ENCODE data around the gene CLTC. TPM values are rescaled to one million over a fixed set of nuclear protein-coding genes. Genes with fewer than 3 reads are reported as not detected.

CLTC gene
- total RNA-seq, 2 donors from 2014 or later = 342 to 393 TPM

GRCh38 chr17:59617156-59617732 lies 2.5 kb upstream of the CLTC start:
- Mint-ChIP-seq H3K27ac (peak overlapping the region; percentile 80), H3K4me3 (peak overlapping the region; percentile 98), H3K36me3 (ENCODE audit: low read depth) (no peaks in the 10 kb centered on the region), H3K4me1 (peaks cover 31% of the 10 kb centered on the region), H3K27me3 (ENCODE audit: insufficient read depth) (no peaks in the 10 kb centered on the region), H3K9me3 (no peaks in the 10 kb centered on the region)
- H3K4me1 ChIP-seq (ENCODE audit: control insufficient read depth, insufficient read depth, low read length) = peaks cover 5% of the 10 kb centered on the region
- WGBS, 2 experiments (ENCODE audit: insufficient coverage in 1 of 2, insufficient read length in 1 of 2) = 94% methylated on average over 1 of the region's 1 CpG; no CpG with 5 or more reads in 1 of the 2 experiments
- no peak overlapping the region for H3K27ac ChIP-seq (ENCODE audit: low read depth, low read length)
- no peak for DNase-seq
- no peaks in the 10 kb centered on the region for H3K27me3 ChIP-seq (ENCODE audit: control insufficient read depth, insufficient read depth, low read length, poor library complexity, severe bottlenecking)
- no peaks in the 10 kb centered on the region for H3K9me3 ChIP-seq (ENCODE audit: control insufficient read depth, low read length)
- H3K36me3 ChIP-seq (ENCODE audit: control insufficient read depth, insufficient read depth, low read length) = no peaks in the 10 kb centered on the region
- no peak for TF ChIP-seq CTCF (conservative IDR thresholded peaks at IDR 0.05)
- peak overlapping the region; percentile 93 for H3K4me3 ChIP-seq (ENCODE audit: low read length)
- peak overlapping the region; percentile 95 for H3K9ac ChIP-seq (ENCODE audit: extremely low read depth, low read length, poor library complexity, severe bottlenecking)

- no peaks in the 10 kb centered on the region for H3K36me3 Mint-ChIP-seq (ENCODE audit: low read depth)
- Histone ChIP-seq H3K27me3 (ENCODE audit: control insufficient read depth, insufficient read depth, low read length, poor library complexity, severe bottlenecking) (no peaks in the 10 kb centered on the region), H3K36me3 (ENCODE audit: control insufficient read depth, insufficient read depth, low read length) (peaks cover 3% of the 10 kb centered on the region), H3K4me1 (ENCODE audit: control insufficient read depth, insufficient read depth, low read length) (peaks cover 5% of the 10 kb centered on the region), H3K27ac (ENCODE audit: low read depth, low read length) (peak overlapping the region; percentile 99), H3K9ac (ENCODE audit: extremely low read depth, low read length, poor library complexity, severe bottlenecking) (peak overlapping the region; percentile 95), H3K9me3 (ENCODE audit: control insufficient read depth, low read length) (no peaks in the 10 kb centered on the region), H3K4me3 (ENCODE audit: low read length) (peak overlapping the region; percentile 93)
- DNase-seq = no peak
- no peak for TF ChIP-seq CTCF (conservative IDR thresholded peaks at IDR 0.05)
- H3K27me3 Mint-ChIP-seq (ENCODE audit: insufficient read depth) = no peaks in the 10 kb centered on the region
- peak overlapping the region; percentile 97 for H3K27ac Mint-ChIP-seq
- peak overlapping the region; percentile 98 for H3K4me3 Mint-ChIP-seq
- H3K4me1 Mint-ChIP-seq = peaks cover 41% of the 10 kb centered on the region
- WGBS, 2 experiments (ENCODE audit: insufficient coverage in 1 of 2, insufficient read length in 1 of 2) = 0% methylated on average over 6 to 11 of the region's 11 CpGs
- H3K9me3 Mint-ChIP-seq = no peaks in the 10 kb centered on the region
Measured at GRCh38 chr17:59619035-59619297, 729 bp upstream of the CLTC start.

- Histone ChIP-seq H3K27me3 (ENCODE audit: control insufficient read depth, insufficient read depth, low read length, poor library complexity, severe bottlenecking) (no peaks in the 10 kb centered on the region), H3K36me3 (ENCODE audit: control insufficient read depth, insufficient read depth, low read length) (peaks cover 8% of the 10 kb centered on the region), H3K27ac (ENCODE audit: low read depth, low read length) (peak overlapping the region; percentile 99), H3K9me3 (ENCODE audit: control insufficient read depth, low read length) (no peaks in the 10 kb centered on the region), H3K9ac (ENCODE audit: extremely low read depth, low read length, poor library complexity, severe bottlenecking) (peak overlapping the region; percentile 95), H3K4me3 (ENCODE audit: low read length) (peak overlapping the region; percentile 93), H3K4me1 (ENCODE audit: control insufficient read depth, insufficient read depth, low read length) (peaks cover 5% of the 10 kb centered on the region)
- Mint-ChIP-seq H3K27me3 (ENCODE audit: insufficient read depth) (no peaks in the 10 kb centered on the region), H3K27ac (peak overlapping the region; percentile 97), H3K4me1 (peaks cover 41% of the 10 kb centered on the region), H3K4me3 (peak overlapping the region; percentile 98), H3K36me3 (ENCODE audit: low read depth) (no peaks in the 10 kb centered on the region), H3K9me3 (no peaks in the 10 kb centered on the region)
- no peak for DNase-seq
- 0% methylated on average over 5 to 13 of the region's 13 CpGs for WGBS, 2 experiments (ENCODE audit: insufficient coverage in 1 of 2, insufficient read length in 1 of 2)
- TF ChIP-seq CTCF (conservative IDR thresholded peaks at IDR 0.05) = no peak
Measured at GRCh38 chr17:59620064-59620359, 317 bp downstream of the CLTC start.
